ENCODE data around the gene IL21R.

IL21R gene

DNA sequence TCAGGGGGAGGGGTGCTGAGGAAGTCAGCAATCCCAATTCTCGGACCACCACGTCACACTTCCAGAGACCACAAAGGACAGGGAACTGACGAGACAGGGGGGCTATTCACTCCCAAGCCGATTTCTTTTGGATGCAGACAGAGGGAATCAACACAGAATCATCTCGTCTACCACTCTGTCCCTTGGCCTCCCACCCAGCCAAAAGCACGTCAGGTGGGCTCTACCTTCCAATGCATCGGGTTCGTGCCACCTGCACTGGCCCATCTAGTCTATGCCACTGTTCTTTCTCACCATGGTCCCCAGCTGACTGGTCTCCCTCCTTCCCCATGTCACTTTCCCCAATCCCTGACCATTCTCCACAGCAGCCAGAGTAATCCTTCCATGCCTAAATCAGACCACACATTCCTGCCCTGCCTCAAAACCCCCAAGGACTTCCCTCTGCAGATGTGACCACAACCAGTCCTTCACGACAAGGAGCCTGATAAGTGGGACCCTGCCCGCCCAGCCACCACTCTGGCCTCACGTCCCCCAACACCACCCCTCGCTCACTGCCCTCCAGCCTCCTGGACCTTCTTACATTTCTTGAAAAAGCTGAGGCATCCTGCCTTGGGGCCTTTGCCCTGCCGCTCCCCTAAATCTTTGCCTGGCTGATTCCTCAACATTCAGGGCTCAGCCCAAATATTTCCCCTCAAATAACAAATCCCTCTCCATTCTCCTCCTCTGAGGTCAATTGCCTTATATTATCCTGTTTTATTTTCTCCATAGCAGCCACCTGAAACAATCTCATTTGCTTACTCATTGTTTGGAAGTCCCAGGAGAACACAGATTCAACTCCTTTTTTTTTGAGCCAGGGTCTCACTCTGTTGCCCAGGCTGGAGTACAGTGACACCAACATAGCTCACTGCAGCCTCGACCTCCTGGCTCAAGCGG is 70.4 kb downstream of the IL21R start:
- DNase-seq (ENCODE audit: low spot score) = no peak
- no peak for TF ChIP-seq CTCF (IDR thresholded peaks at IDR 0.05; ENCODE audit: extremely low read depth, missing control alignments)

DNA sequence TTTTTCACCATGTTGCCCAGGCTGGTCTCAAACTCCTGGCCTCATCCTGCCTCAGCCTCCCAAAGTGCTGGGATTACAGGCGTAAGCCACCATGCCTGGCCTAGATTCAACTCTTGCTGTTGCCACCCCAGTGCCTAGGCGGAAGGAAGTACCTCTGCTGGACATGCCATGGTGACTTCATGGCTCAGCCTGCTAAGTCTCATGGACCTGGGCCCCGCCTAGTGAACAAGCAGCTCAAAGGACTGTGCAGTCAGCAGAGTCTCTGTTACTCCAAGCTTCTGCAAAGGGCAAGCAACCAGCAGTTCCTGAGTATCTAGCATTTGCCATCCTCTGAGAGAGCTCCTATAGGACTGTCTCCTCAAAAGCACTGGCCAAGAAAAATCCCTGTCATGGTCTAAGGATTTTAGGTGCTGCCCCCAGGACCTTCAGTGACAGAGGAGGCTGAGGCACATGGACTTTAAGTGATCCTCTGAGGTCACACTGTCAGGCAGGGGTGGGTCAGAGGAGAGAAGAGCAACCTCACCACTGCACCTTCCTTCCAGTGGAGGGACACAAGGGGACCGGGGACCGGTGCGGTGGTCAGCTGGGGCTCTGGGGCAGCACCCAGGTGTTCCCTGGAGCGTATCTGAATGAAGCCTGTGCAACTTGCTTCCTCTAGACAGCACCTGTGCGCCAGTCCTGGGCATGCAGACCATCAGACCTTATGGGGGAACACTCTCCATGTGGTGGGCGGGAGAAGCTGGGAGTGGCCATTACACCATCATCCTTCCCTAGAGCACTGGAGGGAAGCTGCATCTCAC is 71.3 kb downstream of the IL21R start:
- TF ChIP-seq CTCF (IDR thresholded peaks at IDR 0.05; ENCODE audit: extremely low read depth, missing control alignments) = no peak
- no peak for DNase-seq (ENCODE audit: low spot score)

GRCh38 chr16:27474041-27474440 is 72.1 kb downstream of the IL21R start:
- DNase-seq (ENCODE audit: low spot score) = no peak
- no peak for TF ChIP-seq CTCF (IDR thresholded peaks at IDR 0.05; ENCODE audit: extremely low read depth, missing control alignments)

DNA sequence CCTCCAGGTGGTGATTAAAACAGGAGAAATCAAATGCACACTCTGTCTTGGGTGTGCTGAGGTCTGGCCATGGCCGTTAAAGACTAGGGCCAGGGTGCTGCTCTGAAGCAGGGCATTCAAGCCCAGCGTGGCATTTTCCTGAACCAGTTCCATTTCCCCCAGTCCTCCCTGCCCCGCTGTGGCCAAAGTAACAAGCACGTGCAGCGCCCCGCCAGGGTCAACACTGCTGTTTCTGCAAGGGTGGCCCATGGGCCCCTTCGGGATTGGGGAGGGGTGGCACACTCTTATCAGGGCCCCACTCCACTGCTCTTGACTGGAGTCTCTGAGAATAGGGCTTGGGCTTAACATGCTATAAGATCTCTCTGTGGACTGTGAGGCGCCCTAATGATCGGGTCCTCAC is 72.9 kb downstream of the IL21R start:
- DNase-seq (ENCODE audit: low spot score) = no peak
- TF ChIP-seq CTCF (IDR thresholded peaks at IDR 0.05; ENCODE audit: extremely low read depth, missing control alignments) = no peak

GRCh38 chr16:27475561-27475960 is 73.6 kb downstream of the IL21R start:
- no peak for DNase-seq (ENCODE audit: low spot score)
- TF ChIP-seq CTCF (IDR thresholded peaks at IDR 0.05; ENCODE audit: extremely low read depth, missing control alignments) = no peak

GRCh38 chr16:27476240-27476639 is 74.3 kb downstream of the IL21R start:
- DNase-seq (ENCODE audit: low spot score) = no peak
- TF ChIP-seq CTCF (IDR thresholded peaks at IDR 0.05; ENCODE audit: extremely low read depth, missing control alignments) = no peak

DNA sequence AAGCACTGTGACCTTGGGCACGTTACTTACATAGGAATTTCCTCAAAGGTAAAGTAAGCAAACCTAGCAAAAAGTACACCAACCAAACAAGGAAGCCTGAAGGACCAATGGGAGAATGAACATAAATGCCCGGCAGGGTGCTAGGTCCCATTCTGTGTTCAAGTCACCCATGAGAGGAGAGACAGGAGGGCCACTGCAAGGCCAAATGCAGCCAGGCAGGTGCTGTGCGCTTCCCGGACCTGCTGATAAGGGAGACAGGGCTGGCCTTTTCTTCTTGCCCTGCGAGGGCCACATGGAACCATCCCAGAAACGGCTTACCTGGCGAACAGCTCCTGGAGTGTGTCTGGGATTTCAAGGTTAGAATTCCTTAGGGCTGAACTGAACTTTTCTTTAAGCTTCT is 78.8 kb downstream of the IL21R start:
- no peak for TF ChIP-seq CTCF (IDR thresholded peaks at IDR 0.05; ENCODE audit: extremely low read depth, missing control alignments)
- no peak for DNase-seq (ENCODE audit: low spot score)
